Activated CD8-positive, alpha-beta memory T cell treated with anti-CD3 and anti-CD28 coated beads for 24 hours (primary cell): ENCODE measurements around the gene TMEM171.

Source experiments
- DNase-seq: peaks from one replicate; pipeline ENCODE4 v3.0.0-alpha.2; 2020

Gene TMEM171

DNA sequence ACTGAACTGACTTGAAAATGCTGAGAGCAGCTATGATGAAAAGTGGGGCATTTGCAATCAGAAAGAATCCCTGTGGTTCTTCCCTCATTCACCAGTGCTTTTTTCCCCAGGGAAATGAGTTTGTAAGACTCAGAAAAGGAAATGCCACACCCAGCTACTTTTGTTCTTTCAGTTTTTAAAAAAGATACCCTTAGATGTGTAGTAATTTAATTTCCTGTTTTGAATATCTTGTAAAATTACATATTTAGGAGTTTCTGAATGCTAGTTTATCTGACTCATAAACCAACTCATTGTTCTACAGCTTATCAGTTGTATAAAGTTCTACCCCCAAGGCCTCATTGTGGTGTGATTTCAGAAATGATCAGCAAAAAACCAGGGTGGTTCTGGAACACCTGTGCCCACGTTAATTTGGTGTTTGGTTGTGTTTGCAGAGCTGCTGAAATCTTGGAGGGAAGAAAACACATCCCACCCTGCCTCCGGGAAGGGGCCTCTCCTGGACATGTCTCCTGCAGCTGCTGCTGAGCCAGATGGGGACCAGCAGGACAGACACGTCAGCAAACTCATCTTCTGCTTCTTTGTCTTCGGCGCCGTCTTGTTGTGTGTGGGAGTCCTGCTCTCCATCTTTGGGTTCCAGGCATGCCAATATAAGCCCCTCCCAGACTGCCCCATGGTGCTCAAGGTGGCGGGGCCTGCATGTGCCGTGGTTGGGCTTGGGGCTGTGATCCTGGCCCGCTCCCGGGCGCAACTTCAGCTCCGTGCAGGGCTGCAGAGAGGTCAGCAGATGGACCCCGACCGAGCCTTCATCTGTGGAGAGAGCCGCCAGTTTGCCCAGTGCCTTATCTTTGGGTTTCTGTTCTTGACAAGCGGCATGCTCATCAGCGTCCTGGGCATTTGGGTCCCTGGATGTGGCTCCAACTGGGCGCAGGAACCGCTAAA, 2.8 kb downstream of the TMEM171 start:
- DNase-seq, result no peak

DNA sequence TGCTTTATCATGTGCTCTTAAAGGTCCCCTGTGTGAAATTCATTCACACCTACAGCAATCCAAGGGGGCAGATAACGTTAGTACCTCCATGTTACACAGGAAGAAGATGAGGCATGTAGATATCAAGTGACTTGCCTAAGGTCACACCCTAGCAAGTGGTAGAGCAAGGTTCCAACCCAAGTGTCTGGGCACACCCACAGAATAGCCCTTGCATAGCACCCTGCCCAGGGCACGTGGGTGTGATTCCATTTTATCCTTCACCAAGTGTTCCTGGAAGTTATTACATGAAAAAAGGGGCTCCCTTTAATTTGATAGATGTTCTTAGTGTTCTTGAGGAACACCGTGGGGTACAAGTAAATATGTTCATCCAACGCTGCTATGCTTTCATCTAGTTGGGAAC, 4.9 kb downstream of the TMEM171 start:
- no peak for DNase-seq

DNA sequence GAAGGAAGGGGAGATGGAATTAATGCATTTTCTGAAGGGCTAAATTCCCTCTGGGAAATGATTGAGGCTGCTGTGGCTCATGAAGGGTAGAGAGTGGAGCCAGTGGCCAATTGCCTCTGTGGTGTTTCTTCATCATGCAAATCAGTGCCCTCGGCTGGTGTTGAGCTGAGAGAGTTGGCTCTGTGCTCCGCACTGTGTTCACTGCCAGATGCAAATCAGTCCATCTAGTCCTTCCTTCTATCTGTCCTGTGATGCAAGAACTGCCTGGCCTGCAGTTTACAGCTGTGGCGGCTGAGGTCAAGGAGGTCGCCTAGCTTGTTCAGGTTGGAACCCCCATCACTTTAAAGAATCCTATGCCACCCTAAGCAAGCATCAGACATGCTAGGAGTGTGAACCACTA, 6.0 kb downstream of the TMEM171 start:
- no peak for DNase-seq

DNA sequence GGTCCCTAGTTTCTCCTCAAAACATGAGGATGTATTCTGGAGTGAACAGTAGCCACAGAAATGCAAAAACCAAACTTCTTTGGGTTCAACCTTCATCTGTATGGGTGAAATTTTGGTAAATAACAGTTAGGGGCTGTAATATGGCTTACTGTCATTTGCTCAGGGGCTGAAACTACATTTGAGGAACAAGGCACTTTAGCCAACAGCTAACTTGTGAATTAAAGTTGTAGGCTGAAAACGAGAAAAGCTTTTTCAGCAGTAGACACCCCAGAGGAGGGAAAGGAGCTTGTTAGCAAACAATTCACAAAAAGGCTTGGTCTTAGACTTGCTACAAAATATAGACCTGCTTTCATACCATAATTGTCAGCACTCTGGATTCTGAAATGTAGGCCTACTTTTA, 6.6 kb downstream of the TMEM171 start:
- DNase-seq, result no peak

DNA sequence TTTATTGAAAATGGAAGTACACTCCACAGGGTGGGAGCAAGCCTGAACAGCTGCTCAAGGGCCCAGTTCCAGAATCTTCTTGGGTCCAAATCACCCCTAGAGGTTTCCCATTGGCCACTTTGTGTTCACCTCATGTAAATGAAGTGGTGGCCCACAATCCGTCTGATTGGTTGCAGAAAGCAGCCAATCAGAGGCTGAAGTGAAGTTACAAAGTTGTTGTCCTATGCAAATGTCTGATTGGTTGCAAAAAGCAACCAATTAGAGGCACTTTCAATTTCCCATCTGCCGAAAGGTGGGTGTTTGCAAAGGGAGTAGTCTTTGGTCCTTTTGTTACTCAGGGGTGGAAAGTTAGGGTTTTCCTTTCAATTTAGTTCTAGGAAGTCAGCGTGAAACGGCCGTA, 8.8 kb downstream of the TMEM171 start:
- DNase-seq, result peak; percentile 7

DNA sequence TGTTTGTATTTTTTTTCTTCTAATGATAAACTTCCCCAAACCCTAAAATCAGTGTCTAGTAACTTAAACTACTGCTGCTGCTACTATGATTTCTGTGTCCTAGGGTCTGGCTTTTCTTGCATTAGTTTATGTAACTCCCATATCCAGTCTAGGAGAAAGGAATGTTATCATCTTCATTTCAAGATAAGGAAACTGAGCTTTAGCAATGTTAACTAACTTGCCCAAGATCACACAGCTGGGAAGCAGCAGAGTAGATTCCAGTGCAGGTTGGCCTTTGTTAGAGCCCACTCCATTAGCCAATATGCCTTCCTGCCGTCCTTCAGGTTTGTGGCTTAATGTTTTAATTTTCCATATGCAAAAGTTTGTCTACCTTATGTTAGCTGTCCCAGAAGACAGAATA, 10.4 kb downstream of the TMEM171 start:
- DNase-seq, result no peak

DNA sequence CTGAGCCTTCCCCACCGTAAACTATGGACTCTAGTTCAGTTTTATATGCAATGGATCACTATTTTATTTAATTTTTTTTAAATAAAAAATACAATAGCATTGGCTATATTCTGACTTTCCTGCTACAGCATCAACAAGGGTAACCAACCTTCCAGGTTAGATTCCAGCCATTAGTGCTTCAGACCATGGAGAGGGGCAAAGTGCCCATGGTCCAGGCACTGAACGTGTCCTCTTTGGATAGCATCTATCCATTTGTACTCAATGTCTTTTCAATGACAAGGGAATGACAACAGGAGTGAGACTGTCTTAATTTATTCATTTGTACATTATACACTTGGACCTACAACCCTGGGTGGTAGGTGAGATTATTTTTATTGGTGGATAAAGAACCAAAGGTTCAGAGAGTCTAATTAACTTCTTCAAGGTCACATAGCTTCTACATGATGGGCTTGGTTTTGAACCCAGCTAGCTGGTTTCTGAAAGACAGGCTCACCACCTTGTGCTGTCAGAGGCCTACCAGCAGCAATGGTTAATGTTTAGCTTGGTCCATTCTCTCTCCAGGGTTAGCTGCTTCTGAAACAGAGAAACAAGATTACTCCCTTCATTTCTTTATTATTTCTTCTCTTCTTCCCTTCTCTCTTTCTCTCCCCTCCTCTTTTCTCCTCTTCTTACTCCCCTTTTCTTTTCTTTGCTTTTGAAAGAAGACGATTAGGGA, 11.5 kb downstream of the TMEM171 start:
- no peak for DNase-seq

DNA sequence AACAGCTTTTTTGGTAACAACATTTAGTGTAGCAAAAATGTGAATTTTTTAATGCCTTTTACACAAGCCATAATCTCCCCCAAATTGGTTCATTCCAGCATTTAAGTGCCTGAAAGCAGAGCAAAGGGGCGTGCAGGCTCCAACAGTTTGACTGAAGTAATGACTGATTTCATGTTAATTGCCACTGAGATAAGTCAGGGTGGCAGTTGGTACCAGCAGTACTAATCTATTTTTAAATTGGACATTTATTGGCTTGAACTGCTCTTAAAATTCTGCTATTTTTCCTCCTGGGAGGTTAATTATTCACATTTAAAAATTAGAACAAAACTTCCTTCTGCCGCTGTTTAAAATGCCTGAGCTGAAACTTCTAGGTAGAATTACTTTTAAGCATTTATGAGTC, 12.4 kb downstream of the TMEM171 start:
- no peak for DNase-seq

DNA sequence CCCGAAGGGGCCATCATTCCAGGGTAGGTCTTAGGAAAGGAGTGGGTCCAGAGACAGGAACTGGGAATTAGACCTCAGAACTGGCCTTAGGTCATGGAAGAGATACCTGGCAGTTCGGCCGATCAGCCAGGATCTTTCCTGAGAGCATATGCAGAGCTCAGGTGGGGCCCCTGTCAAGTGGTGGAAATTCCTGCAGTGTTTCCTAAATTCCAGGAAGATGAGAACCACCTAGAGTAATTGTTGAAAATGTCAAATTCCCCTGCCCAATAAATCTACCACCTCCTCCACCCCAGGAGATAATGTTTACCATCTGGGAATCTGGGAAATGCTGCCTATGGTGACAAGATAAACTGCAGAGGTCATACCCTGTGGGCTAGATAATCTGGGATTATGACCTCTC, 14.6 kb downstream of the TMEM171 start:
- no peak for DNase-seq

DNA sequence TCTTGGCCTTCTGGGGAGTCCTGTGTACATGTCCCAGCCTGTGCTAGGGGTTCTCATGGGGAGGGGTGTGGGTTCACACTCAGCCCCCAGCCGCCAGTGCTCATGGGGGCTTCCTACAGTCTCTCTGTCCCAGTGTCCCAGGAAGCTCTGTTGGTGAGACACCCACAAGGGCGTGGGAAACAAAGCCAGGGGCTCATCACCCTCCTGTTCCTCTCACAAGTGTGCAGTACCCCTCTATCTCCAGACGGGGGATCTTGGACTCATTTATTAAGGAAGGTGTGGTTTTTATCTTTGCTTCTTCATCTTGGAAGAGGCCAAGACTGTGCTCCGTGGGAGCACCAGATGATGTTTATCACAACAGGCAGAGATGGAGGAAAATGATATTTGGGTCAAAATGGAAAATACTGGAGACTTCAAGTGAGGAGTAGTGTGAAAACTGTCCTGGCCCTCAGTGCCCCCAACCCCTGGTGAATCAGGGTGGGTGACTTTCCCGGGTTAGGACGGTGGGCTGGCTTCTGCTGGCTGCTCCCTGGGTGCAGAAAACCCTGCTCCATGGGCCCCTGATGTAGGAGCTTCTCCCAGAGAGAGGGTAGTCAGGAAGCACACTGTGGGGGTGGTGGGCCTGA, 15.2 kb downstream of the TMEM171 start:
- no peak for DNase-seq

DNA sequence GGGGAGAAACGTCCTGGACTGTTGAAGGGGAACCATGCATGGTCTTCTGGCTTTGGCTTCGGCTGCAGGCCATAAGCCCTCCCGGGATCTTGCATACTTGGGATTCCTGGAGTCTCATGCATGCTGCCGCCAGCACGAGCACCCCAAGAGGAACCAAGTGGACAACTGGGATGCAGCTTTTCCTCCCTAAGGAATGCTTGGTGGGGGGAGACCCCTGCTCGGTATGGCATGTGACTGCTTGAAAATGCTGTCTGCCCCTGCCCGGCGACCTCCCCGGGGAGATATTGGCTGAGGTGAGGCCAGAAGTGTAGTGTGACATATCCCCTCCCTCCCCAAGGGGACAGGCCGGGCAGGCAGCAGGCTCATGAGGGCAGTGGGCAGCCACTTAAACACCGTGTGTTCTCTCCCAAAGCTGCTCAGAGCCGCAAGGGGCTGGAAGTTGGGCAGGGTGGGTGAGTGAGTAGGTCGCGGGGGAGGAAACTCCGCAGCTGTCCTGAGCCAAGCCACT, 15.7 kb downstream of the TMEM171 start:
- no peak for DNase-seq

DNA sequence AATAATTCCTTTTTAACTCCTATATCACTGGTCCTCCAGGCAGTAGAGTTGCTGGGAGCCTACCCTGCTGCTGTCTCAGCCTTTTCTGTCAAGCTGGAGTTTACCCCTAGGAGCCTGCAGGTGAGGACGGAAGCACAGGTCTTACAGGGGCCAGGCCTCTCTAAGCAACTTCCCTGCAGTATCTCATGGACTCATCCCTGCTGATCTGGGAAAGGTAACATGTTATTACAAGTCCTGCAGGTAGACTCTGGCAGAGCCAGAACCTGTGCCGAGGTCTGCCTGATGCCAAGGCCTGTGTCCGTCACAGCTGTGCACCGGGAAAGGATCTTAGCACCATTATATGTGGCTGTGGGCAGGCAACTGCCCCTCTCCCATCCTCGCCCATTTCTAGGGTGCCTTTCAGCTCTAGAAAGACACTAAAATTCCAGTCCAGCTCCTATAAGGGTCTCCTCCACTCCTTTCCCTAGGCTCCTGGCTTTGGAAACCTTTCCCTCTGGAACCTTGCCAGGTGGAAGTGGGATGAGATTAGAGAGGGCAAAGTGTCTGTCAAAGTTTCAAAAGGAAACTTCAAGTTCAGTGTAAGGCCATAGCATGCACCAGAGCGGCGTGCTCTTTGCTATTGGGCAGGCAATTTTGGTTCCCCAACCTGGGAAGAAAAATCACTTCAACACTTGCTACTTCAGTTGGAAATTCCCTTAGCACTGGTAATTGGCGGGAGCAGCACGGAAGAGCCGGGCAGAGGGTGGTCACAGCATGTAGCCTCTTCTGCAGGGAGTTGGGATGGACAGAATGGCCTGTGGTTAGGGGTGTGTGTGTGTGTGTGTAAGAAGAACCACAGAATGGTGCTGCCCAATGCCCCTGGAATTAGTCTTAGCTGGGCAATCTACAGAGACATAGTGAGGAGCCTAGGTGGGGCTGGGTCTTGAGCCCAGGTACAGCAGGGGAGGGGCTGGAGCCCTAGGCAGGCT, 17.5 kb downstream of the TMEM171 start:
- peak; percentile 42 for DNase-seq

DNA sequence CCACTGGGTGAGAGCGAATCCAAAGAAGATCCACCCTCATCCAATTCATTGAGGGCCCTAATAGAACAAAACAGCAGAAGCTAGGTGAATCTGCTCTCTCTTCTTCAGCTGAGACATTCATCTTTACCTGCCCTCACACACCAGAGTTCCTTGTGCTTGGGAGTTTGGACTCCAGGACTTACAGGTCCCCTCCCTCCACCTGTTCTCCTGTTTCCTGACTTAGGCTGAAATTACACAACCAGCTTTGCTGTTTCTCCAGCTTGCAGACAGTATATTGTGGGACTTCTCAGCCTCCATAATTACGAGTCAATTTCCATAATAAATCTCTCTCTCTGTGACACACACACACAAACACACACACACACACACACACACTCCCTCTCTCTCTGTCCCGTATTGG, 19.1 kb downstream of the TMEM171 start:
- no peak for DNase-seq

DNA sequence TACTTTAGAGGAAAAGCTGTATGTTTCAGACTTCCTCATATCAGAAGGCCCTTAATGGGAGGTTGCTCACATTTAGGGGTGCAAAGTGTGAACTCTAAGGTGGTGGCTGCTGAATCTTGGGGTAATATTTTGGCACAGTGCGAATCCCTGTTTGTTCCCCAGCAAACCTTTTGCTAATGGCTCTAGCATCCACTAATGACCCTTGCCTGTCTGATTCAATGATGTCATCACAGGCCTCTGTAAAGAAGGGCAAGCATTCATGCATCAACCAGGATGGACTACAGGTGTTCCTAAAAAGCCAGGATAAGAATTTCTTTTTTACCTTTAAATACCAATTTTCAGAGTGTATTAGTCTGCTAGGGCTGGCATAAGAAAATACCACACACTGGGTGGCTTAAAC, 20.4 kb downstream of the TMEM171 start:
- no peak for DNase-seq

DNA sequence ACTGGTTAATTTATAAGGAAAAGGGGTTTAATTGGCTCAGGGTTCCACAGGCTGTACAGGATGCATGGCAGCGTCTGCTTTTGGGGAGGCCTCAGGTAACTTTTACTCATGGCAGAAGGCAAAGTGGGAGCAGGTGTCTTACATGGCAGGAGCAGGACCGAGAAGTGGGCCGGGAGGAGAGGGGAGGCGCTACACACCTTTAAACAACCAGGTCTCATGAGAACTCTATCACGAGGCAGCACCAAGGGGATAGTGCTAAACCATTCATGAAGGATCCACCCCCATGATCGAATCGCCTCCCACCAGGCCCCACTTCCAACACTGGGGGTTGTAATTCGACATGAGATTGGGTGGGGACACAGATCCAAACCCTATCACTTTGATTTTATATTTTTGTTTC, 21.7 kb downstream of the TMEM171 start:
- no peak for DNase-seq

DNA sequence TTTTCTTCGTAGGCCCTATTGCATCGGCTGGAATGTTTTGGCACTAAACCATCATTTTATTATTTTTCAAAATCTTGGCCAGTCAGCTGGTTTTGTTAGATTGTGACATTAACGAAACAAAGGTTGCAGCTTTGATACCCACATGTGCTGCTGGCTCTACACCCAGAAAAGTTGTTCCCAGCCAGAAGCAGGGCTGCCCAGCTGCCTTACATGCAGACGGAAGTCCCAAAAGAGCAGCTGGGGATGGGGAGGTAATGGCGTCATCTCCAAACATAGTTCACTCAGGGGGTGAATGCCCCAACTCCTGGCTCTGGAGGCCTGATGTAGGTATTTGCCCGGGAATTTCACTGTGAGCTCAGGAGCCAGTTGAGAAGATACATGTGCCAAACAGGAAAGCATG, 23.3 kb downstream of the TMEM171 start:
- DNase-seq, result no peak

DNA sequence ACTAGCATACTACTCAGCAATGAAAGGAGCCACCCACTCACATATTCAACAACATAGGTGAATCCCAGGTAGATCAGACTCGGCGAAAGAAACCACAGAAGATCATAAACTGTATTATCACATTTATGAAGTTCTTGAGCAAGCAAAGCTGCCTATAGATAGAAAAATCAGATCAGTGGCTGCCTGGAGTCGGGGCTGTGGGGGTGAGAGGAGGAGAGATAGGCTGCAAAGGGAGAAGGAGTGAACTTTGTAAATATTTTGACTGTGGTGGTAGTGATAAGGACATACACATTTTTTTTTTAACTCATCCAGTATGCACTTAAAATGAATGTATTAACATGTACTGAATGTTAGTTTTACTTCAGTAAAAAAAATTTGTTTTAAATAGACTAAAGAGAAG, 29.2 kb downstream of the TMEM171 start:
- DNase-seq, result no peak

DNA sequence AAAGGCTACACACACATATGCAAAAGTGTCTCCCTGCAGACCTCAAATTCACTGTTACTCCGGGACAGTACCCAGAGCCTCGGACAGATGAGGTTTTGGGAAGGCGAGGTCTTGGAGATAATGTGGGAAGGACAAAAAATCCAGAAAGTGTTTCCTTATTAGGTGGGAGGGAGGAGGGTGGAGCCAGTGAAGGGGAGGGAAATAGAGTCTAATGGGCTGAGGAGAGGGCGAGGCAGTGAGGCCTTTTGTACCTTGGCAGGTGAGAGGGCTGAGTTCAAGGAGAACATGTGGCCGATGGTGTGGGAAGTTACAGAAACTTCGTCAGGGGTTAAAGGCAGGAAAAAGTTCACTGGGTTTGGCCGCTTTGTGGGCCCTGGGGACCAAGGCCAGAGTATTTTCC, 30.5 kb downstream of the TMEM171 start:
- DNase-seq, result no peak

DNA sequence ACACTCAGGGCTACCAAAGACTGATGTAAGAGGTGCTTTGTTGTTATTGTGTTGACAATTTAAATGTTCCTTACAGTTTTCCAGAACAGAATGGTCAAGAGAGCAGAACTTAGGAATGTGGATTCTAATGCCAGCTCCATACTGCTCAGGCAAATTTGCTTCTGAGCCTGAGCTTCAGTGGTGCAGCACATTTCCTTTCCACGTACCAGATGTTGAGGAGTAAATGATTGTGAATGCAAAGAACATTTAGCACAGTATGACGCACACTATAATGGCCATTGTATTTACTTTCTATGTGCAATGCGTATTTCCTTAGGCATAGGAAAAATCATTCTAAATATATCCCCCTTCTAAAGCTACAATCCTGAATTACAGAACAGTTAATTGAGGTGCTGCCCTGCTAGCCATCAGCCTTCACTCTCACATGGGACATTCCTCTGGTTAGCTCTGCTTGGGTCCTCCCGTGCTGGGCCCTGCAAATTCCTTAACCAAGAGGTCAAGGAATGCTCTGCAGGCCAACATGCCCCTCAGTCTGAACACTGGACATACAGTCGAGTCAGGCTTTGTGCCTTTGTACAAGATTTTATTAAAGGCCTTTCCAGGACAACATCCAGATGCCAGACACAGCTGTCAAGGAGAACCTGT, 31.5 kb downstream of the TMEM171 start:
- no peak for DNase-seq

DNA sequence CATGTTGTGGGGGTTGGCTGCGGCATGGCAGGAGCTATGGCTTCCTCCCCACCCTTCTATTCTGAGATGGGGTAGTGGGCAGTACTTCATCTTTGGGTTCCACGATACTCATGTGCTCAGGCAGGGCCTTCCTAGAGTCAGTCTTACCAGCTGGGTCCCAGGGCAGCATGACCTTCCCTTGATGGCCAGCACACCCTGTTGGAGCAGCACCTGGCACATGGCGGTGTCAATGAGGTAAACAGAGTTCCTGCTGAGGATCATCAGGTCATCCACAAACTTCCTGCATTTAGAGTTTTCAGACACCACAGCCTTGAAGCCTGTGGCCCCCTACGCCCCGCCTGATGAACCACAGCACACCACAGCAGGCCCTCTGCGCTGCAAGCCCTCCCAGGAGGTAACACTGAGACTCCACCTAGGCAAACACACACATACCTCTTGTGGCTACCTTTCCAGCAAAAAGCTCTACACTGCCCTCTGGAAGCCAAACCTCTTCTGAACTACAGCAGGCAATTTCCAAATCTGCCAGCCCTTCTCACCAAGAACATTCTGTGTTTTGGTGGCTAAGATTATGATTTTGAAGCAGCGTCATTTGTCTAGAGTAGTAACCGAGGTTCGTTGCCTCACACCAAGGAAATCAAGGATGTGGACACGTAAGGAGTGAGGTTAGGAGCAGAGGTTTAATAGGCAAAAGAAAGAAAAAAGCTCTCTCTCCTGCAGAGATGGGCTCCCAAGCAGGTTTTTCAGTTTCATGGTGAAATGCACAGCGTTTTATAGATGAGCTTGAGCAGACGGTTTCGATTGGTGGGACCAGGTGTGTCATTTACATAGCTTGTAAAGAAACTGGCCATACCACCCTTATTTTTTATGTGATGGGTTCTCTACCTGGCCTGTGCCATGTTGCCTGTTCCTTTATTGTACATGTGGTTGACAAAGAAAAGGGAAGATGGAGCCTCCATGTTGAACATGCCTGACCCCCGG, 32.3 kb downstream of the TMEM171 start:
- DNase-seq, result no peak

DNA sequence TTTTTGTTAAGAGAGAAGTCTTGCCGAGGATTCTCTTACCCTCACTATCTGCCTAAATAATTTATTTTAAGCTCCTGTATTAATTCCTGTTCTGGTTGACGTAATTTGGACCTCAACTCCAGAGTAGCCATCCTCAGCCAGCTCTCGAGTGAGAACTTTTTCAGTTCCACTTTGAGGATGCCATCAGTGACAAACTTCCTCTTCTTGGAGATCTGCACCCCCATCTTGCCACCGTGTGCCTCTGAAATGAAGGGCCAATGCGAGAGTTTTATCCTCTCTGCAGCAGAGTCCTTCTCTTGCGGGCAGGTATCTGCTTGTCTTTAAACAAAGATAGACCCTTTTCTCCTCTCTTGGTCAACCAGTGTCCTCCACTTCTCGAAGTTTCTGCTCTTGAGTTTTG, 33.1 kb downstream of the TMEM171 start:
- no peak for DNase-seq
